K562 (cell line): ENCODE results near the gene YOD1. TPM values are rescaled to one million over a fixed set of nuclear protein-coding genes. Genes with fewer than 3 reads are reported as not detected.
A peak's percentile ranks its signal among the peaks of the same experiment; 100 is the strongest.

Source experiments
- ATAC-seq: fragments of 200-7000 bp; cut with Tn5 transposase; 3 replicates; pipeline ENCODE4 v1.9.1; 2020; ENCODE audit warnings: moderate library complexity
- BruUV-seq: library from RNA; stranded (reverse); fragments of 400-500 nt; replicated peaks from 2 replicates; lab custom pipeline; 2021; lab: Mats Ljungman, UMichigan
- CTCF ChIA-PET: fragments of 300-600 bp; formaldehyde crosslinking; extraction: SDS; loops from one replicate; lab custom pipeline; 2021; ENCODE audit warnings: low intra/inter-chr PET ratio; lab: Yijun Ruan, JAX
- POLR2A ChIA-PET: fragments of 300-600, 350-650 bp; sonication (Branson Sonifier 250); formaldehyde crosslinking; extraction: SDS; loops from one replicate; lab custom pipeline; 2021; ENCODE audit warnings: antibody characterized with exemption, inconsistent platforms; lab: Yijun Ruan, JAX
- DNase-seq, 4 experiments: peaks; one replicate each; pipeline versions ENCODE4 v3.0.0 to v3.0.0-alpha.2; 2011 to 2018; ENCODE audit warnings: low spot score in 3 of 4, mixed read lengths in 3 of 4; ENCODE audit errors: extremely low read depth in 1 of 4
- FAIRE-seq: peaks from 2 replicates; lab custom pipeline; 2011; peaks lifted over from hg19 to GRCh38; lab: Jason Lieb, UNC
- H2AFZ ChIP-seq: 2 replicates; pipeline ENCODE4 v1.6.0; 2011; ENCODE audit warnings: low read depth, low read length, control low read depth, inconsistent platforms
- H3K27ac ChIP-seq: fragments of 200-600 bp; 3 replicates; pipeline ENCODE4 v1.8.0; 2011; ENCODE audit warnings: low read depth, mild to moderate bottlenecking, control low read depth, inconsistent platforms, low read length, moderate library complexity, mixed read lengths; ENCODE audit errors: extremely low read depth
- H3K27me3 ChIP-seq, 2 experiments: fragments of 300-600 bp in 1 of 2; 2 replicates in 1 of 2; 3 replicates in 1 of 2; pipeline versions ENCODE4 v1.6.0 to v1.8.0; 2011; ENCODE audit warnings: inconsistent platforms in 2 of 2, low read length in 2 of 2, mild to moderate bottlenecking in 1 of 2, mixed read lengths in 1 of 2, moderate library complexity in 1 of 2; ENCODE audit not compliant: control insufficient read depth in 2 of 2, insufficient read depth in 2 of 2
- H3K36me3 ChIP-seq: fragments of 300-600 bp; 3 replicates; pipeline ENCODE4 v1.8.0; 2011; ENCODE audit warnings: mild to moderate bottlenecking, low read length, inconsistent platforms; ENCODE audit not compliant: control insufficient read depth, insufficient read depth
- H3K4me1 ChIP-seq, 2 experiments: fragments of 200-600 bp in 1 of 2; replicated peaks in 1 of 2; 2 replicates in 1 of 2; 3 replicates in 1 of 2; pipeline versions ENCODE4 v1.5.1 to v1.8.0; 2011; ENCODE audit warnings: inconsistent platforms in 2 of 2, low read length in 2 of 2, mild to moderate bottlenecking in 1 of 2, mixed read lengths in 1 of 2, moderate library complexity in 1 of 2; ENCODE audit not compliant: control insufficient read depth in 2 of 2, insufficient read depth in 2 of 2
- H3K4me2 ChIP-seq: 2 replicates; pipeline ENCODE4 v1.6.1; 2011; ENCODE audit warnings: low read length, control low read depth, inconsistent platforms, mixed read lengths; ENCODE audit not compliant: insufficient read depth
- H3K4me3 ChIP-seq: fragments of 200-600 bp; sonication (generic), shearing (Covaris generic); 2 replicates; pipeline ENCODE4 v1.5.1; 2016; ENCODE audit warnings: control low read depth, inconsistent platforms
- H3K79me2 ChIP-seq: fragments of 200-600 bp; 3 replicates; pipeline ENCODE4 v1.8.0; 2011; ENCODE audit warnings: low read length, inconsistent platforms; ENCODE audit not compliant: control insufficient read depth, insufficient read depth
- H3K9ac ChIP-seq, 2 experiments: 2 replicates each; pipeline versions ENCODE4 v1.6.0 to v1.6.1; 2011; ENCODE audit warnings: low read depth in 2 of 2, low read length in 2 of 2, control low read depth in 1 of 2, inconsistent platforms in 1 of 2, mild to moderate bottlenecking in 1 of 2, mixed read lengths in 1 of 2; ENCODE audit not compliant: insufficient read depth in 1 of 2
- H3K9me1 ChIP-seq: one replicate; pipeline ENCODE4 v1.6.0; 2011; ENCODE audit warnings: inconsistent platforms, mild to moderate bottlenecking, low read length, moderate library complexity; ENCODE audit not compliant: control insufficient read depth, insufficient read depth
- H3K9me3 ChIP-seq: replicated peaks from 2 replicates; pipeline ENCODE4 v1.5.1; 2011; ENCODE audit warnings: low read depth, low read length, inconsistent platforms; ENCODE audit not compliant: control insufficient read depth, insufficient read depth
- H4K20me1 ChIP-seq: replicated peaks from 2 replicates; pipeline ENCODE4 v1.6.1; 2011; ENCODE audit warnings: low read length, inconsistent platforms, mixed read lengths; ENCODE audit not compliant: control insufficient read depth, insufficient read depth
- CHD4 ChIP-seq: fragments of 200-600 bp; sonication (generic); IDR thresholded peaks from 3 replicates; pipeline ENCODE4 v1.6.1; 2012; ENCODE audit warnings: low read depth, mild to moderate bottlenecking, mixed read lengths, low read length, inconsistent platforms; ENCODE audit not compliant: insufficient read depth, insufficient replicate concordance, poor library complexity, severe bottlenecking
- E4F1 ChIP-seq: fragments of 250-450 bp; sonication (Bioruptor Pico); IDR thresholded peaks from 2 replicates; pipeline ENCODE4 v1.5.0; 2021; ENCODE audit warnings: mild to moderate bottlenecking, borderline replicate concordance
- HDAC8 ChIP-seq: fragments of 450-650 bp; IDR thresholded peaks from 2 replicates; pipeline ENCODE4 v1.6.1; 2016; ENCODE audit warnings: mild to moderate bottlenecking, missing genetic modification characterization, moderate library complexity, missing compliant biosample characterization
- KLF16 ChIP-seq: IDR thresholded peaks from 2 replicates; pipeline ENCODE4 v1.6.1; 2016; ENCODE audit warnings: antibody characterized with exemption
- L3MBTL2 ChIP-seq: fragments of 450-650 bp; IDR thresholded peaks from 2 replicates; pipeline ENCODE4 v1.6.1; 2016; ENCODE audit warnings: mild to moderate bottlenecking, moderate library complexity
- MTA1 ChIP-seq: fragments of 450-650 bp; IDR thresholded peaks from 2 replicates; pipeline ENCODE4 v1.6.1; 2017; ENCODE audit warnings: borderline replicate concordance
- MTA3 ChIP-seq: fragments of 450-650 bp; formaldehyde crosslinking; IDR thresholded peaks from 2 replicates; pipeline ENCODE4 v1.6.1; 2017; ENCODE audit warnings: mild to moderate bottlenecking, borderline replicate concordance
- NRF1 ChIP-seq, 2 experiments: fragments of 450-650 bp; IDR thresholded peaks in 1 of 2; conservative IDR thresholded peaks in 1 of 2; 2 replicates each; pipeline ENCODE4 v1.6.1; 2014; ENCODE audit warnings: mild to moderate bottlenecking in 2 of 2
- ZBTB8A ChIP-seq: fragments of 450-650 bp; IDR thresholded peaks from 2 replicates; pipeline ENCODE4 v1.6.1; 2018; ENCODE audit warnings: mild to moderate bottlenecking, moderate library complexity; ENCODE audit not compliant: partially characterized antibody
- ZNF239 ChIP-seq: fragments of 250-450 bp; sonication (Bioruptor Pico); IDR thresholded peaks from 2 replicates; pipeline ENCODE4 v1.4.0; 2020; ENCODE audit warnings: mild to moderate bottlenecking
- ZNF511 ChIP-seq: sonication (generic); formaldehyde crosslinking; IDR thresholded peaks from 2 replicates; pipeline ENCODE4 v1.8.0; 2022; ENCODE audit warnings: mild to moderate bottlenecking, missing genetic modification reagents
- WGBS: fragments of 100-300 bp; shearing (Covaris generic); methylation state at CpG from one replicate; pipeline ENCODE4 v1.1.6; 2016; ENCODE audit warnings: low coverage, mixed read lengths; ENCODE audit not compliant: insufficient coverage; ENCODE audit errors: missing lambda C conversion rate; 5-methylcytosine and 5-hydroxymethylcytosine counted together
- in situ Hi-C: fragments of 300-500 bp; cut with MboI; formaldehyde crosslinking; loops from 4 replicates; pipeline ENCODE4 v1.15.0; 2018; ENCODE audit warnings: inconsistent platforms, mixed read lengths
- intact Hi-C: fragments of 100-400 bp; cut with micrococcal nuclease; formaldehyde crosslinking; loops from 2 replicates; pipeline ENCODE4 v1.14.2; 2022
- polyA plus RNA-seq, 8 experiments: library from polyadenylated mRNA; depleted of rRNA in 4 of 8; stranded (reverse) in 5 of 8; unstranded in 3 of 8; fragments of >200 nt; fragmentation: Nextera tagmentation in 2 of 8; fragmentation: Illumina TruSeq in 1 of 8; extraction: Ambion mirVana in 2 of 8; extraction: Trizol in 1 of 8; gene quantifications; 2 replicates each; pipeline versions ENCODE4 v1.2.1 to v1.2.3, GENCODE V29; 2011 to 2014; ENCODE audit warnings: inconsistent platforms in 1 of 8, missing spikeins in 1 of 8
- total RNA-seq, 7 experiments: library from RNA; depleted of rRNA in 6 of 7; stranded (reverse); fragments of >200 nt in 6 of 7; fragmentation: Illumina TruSeq in 2 of 7; extraction: Trizol in 2 of 7; gene quantifications; 2 replicates each; pipeline versions ENCODE4 v1.2.1 to v1.2.3, GENCODE V29; 2011 to 2021; ENCODE audit warnings: low replicate concordance in 1 of 7

Gene YOD1
- total and polyA plus RNA-seq, 9 of the 15 experiments (the other 6 are each of a cell fraction or from before 2014, with no cell fraction given): 18.2 to 78.1 (median 46.9) TPM

GRCh38 chr1:207031632-207032264 is 19.3 kb downstream of the YOD1 start:
- Histone ChIP-seq H3K79me2 (no peaks in the 10 kb centered on the region; the same call in 2 of the 3 replicates), H3K36me3 (no peaks in the 10 kb centered on the region), H3K4me2 (peak overlapping the region; percentile 59), H3K9me1 (no peaks in the 10 kb centered on the region), H3K4me1 (peaks cover 13 to 91% of the 10 kb centered on the region in 2 experiments), H3K4me3 (no peak overlapping the region), H4K20me1 (no peaks in the 10 kb centered on the region), H3K9me3 (no peaks in the 10 kb centered on the region), H2AFZ (peak overlapping the region; percentile 5), H3K27ac (no peak overlapping the region), H3K9ac (peak overlapping the region in 1 of 2 experiments; percentile 25; a peak in 1 of 4 replicates), H3K27me3 (no peaks in the 10 kb centered on the region)
- no TSS peak for BruUV-seq
- DNase-seq (no peak), ATAC-seq (no peak), FAIRE-seq (no peak)
- intact Hi-C loops (no loop called here), in situ Hi-C loops (no loop called here)
- CTCF ChIA-PET: no interaction called here
- no peak for TF ChIP-seq ZNF511
- no peak for TF ChIP-seq E4F1 (CRISPR knock-in tag)
- TF ChIP-seq KLF16: no peak
- no peak for TF ChIP-seq ZNF239 (CRISPR knock-in tag)
- no peak for TF ChIP-seq L3MBTL2
- TF ChIP-seq HDAC8 (tag): no peak
- TF ChIP-seq MTA3: no peak
- TF ChIP-seq ZBTB8A: no peak
- no peak for TF ChIP-seq CHD4
- TF ChIP-seq NRF1 (conservative IDR thresholded peaks at IDR 0.05 in 1 of 2, IDR thresholded peaks at IDR 0.05 in 1 of 2): no peak
- no peak for TF ChIP-seq MTA1
- WGBS: 46% methylated on average over 7 of the region's 7 CpGs
- POLR2A ChIA-PET: interaction anchor here (0.7 to 9.0 kb wide), 5 partner anchors 7 to 476 kb away, joined by 3 to 104 read pairs (median 33); partner anchors contain the start of gene YOD1
